ENCODE measurements around the gene FBXL16.
"Not testable (repeated sequence)": the region's sequence is repeated elsewhere in the genome, so short reads cannot be mapped to it uniquely, and the experiment has no call there.

The FBXL16 gene

GRCh38 chr16:718922-719321 is 13.3 kb upstream of the FBXL16 start:
- FAIRE-seq (no peak), DNase-seq (ENCODE audit: insufficient read length, low spot score) (no peak)
- no peak for TF ChIP-seq POU2F2 (IDR thresholded peaks at IDR 0.05; ENCODE audit: low read depth, low read length)
- no peak for TF ChIP-seq SPI1 (IDR thresholded peaks at IDR 0.05; ENCODE audit: low read depth, low read length)
- no peak for TF ChIP-seq TAF1 (IDR thresholded peaks at IDR 0.05; ENCODE audit: low read depth, low read length)
- no peak for TF ChIP-seq PAX5 (IDR thresholded peaks at IDR 0.05; ENCODE audit: insufficient read depth, low read length, severe bottlenecking)
- TF ChIP-seq POLR2A (IDR thresholded peaks at IDR 0.05; ENCODE audit: low read depth, low read length), result no peak
- TF ChIP-seq POLR2AphosphoS5 (IDR thresholded peaks at IDR 0.05; ENCODE audit: low read depth, low read length), result no peak

DNA sequence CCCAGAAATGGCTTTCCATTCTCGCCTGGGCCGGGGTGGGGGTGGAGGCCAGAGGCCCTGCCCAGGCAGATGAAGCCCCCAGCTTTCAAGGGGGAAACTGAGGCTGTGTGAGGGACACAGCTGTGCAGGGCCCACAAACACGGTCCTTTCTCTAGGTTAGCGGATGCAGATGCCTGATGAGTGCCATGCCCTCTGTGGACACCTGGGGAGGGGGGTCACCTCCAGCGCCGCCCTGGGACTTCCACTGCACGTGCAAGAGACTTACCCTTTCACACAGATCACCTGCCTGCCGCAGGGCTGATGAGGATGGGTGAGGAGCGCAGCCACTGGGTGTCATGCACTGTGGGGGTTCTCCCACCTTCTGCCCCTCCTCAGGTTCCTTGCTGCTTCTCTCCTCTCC is 12.8 kb upstream of the FBXL16 start:
- DNase-seq (ENCODE audit: insufficient read length, low spot score) (no peak), FAIRE-seq (no peak)
- TF ChIP-seq TAF1 (IDR thresholded peaks at IDR 0.05; ENCODE audit: low read depth, low read length) (no peak), POLR2AphosphoS5 (IDR thresholded peaks at IDR 0.05; ENCODE audit: low read depth, low read length) (no peak), PAX5 (IDR thresholded peaks at IDR 0.05; ENCODE audit: insufficient read depth, low read length, severe bottlenecking) (no peak), POLR2A (IDR thresholded peaks at IDR 0.05; ENCODE audit: low read depth, low read length) (no peak), POU2F2 (IDR thresholded peaks at IDR 0.05; ENCODE audit: low read depth, low read length) (no peak), SPI1 (IDR thresholded peaks at IDR 0.05; ENCODE audit: low read depth, low read length) (no peak)

DNA sequence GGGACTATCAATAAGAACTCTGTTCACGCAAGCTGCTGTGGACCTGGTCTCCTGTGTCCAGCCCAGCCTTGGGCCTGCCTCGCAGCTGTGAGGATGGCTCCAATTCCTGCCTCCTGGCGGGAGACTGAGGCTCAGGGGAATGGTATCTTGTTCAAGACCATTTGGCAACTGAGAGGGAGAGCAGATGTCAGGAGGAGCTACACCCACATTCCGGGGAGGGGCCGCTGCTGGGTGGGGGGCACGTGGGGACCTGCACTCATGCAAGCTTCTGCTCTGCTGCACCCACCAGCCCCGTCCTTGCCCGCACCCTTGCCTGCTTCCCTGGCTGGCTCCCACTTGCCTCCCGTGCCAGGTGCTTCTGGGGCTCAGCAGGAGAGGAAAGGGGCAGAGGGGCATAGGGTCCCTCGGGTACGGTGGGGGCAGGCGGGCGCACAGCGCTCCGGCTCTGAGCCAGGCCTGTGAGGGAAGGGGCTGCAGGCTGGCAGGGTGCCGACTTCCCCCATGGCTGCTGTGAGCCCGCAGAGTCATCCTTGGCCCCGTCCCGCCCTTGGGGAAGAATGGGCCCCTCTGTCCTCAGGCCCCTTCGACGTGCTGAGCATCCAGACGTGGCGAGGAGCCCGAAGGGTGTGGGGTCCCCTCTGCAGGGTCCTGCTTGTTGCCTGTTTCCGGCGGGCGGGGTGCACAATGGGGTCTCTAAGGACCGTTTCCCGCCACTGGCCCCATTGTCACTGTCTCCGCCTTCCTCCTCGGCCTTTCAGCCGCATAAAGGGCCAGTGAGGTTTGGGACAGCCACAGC is 12.0 kb upstream of the FBXL16 start:
- DNase-seq (ENCODE audit: insufficient read length, low spot score) (no peak), FAIRE-seq (no peak)
- no peak for TF ChIP-seq PAX5 (IDR thresholded peaks at IDR 0.05; ENCODE audit: insufficient read depth, low read length, severe bottlenecking)
- no peak for TF ChIP-seq SPI1 (IDR thresholded peaks at IDR 0.05; ENCODE audit: low read depth, low read length)
- TF ChIP-seq TAF1 (IDR thresholded peaks at IDR 0.05; ENCODE audit: low read depth, low read length), result no peak
- TF ChIP-seq POU2F2 (IDR thresholded peaks at IDR 0.05; ENCODE audit: low read depth, low read length), result no peak
- no peak for TF ChIP-seq POLR2AphosphoS5 (IDR thresholded peaks at IDR 0.05; ENCODE audit: low read depth, low read length)
- TF ChIP-seq POLR2A (IDR thresholded peaks at IDR 0.05; ENCODE audit: low read depth, low read length), result no peak

GRCh38 chr16:716768-717325 is 11.2 kb upstream of the FBXL16 start:
- DNase-seq (ENCODE audit: insufficient read length, low spot score) (no peak), FAIRE-seq (no peak)
- TF ChIP-seq POLR2A (IDR thresholded peaks at IDR 0.05; ENCODE audit: low read depth, low read length) (no peak), POLR2AphosphoS5 (IDR thresholded peaks at IDR 0.05; ENCODE audit: low read depth, low read length) (no peak), SPI1 (IDR thresholded peaks at IDR 0.05; ENCODE audit: low read depth, low read length) (no peak), TAF1 (IDR thresholded peaks at IDR 0.05; ENCODE audit: low read depth, low read length) (no peak)

DNA sequence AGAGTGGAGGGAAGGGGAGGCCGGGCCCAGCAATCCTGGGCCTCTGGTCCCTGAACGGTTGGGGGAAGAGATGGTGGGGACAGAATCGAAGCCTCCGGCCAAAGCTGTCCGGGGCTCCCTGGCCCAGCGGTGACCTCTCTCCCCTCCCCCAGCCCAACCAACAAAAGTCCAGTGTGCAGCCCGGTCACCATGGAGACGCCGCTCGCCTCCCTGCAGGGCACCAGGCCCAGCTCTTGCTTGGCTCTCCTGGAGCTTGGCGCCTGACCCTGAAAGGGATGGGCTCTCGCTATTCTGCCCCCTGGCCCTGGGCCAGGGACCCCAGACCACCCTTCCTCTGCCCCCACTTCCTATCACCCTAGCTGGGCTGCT is 10.6 kb upstream of the FBXL16 start:
- TF ChIP-seq PAX5 (IDR thresholded peaks at IDR 0.05; ENCODE audit: insufficient read depth, low read length, severe bottlenecking) (no peak), POLR2A (IDR thresholded peaks at IDR 0.05; ENCODE audit: low read depth, low read length) (no peak)
- FAIRE-seq (no peak), DNase-seq (ENCODE audit: insufficient read length, low spot score) (no peak)

DNA sequence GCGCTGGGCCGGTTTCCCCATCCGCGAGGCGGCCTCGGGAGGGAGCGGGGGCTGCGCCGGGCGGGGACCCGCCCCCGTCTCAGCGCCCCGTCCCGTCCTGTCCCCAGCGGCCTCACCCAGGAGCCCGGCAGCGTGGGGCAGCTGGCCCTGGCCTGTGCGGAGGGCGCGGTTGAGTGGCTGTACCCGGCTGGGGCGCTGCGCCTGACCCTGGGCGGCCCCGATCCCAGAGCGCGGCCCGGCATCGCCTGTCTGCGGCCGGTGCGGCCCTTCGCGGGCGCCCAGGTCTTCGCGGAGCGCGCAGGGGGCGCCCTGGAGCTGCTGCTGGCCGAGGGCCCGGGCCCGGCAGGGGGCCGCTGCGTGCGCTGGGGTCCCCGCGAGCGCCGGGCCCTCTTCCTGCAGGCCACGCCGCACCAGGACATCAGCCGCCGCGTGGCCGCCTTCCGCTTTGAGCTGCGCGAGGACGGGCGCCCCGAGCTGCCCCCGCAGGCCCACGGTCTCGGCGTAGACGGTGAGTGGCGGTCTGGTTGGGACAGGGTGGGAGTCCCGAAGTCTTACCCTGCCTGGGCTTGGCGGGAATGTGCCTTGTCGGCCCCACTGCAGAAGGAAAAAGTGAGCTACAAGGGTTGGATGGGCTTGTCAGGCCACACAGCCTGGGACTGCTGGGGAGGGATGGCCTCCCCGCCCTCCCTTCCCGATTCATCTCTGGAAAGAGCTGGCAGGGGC is 10.0 kb upstream of the FBXL16 start:
- no peak for DNase-seq (ENCODE audit: insufficient read length, low spot score)
- no peak for TF ChIP-seq POLR2A (IDR thresholded peaks at IDR 0.05; ENCODE audit: low read depth, low read length)
- TF ChIP-seq TAF1 (IDR thresholded peaks at IDR 0.05; ENCODE audit: low read depth, low read length), result no peak
- no peak for TF ChIP-seq POLR2AphosphoS5 (IDR thresholded peaks at IDR 0.05; ENCODE audit: low read depth, low read length)
- TF ChIP-seq SPI1 (IDR thresholded peaks at IDR 0.05; ENCODE audit: low read depth, low read length), result no peak
- no peak for TF ChIP-seq POU2F2 (IDR thresholded peaks at IDR 0.05; ENCODE audit: low read depth, low read length)
- TF ChIP-seq PAX5 (IDR thresholded peaks at IDR 0.05; ENCODE audit: insufficient read depth, low read length, severe bottlenecking), result no peak
- no peak for FAIRE-seq

DNA sequence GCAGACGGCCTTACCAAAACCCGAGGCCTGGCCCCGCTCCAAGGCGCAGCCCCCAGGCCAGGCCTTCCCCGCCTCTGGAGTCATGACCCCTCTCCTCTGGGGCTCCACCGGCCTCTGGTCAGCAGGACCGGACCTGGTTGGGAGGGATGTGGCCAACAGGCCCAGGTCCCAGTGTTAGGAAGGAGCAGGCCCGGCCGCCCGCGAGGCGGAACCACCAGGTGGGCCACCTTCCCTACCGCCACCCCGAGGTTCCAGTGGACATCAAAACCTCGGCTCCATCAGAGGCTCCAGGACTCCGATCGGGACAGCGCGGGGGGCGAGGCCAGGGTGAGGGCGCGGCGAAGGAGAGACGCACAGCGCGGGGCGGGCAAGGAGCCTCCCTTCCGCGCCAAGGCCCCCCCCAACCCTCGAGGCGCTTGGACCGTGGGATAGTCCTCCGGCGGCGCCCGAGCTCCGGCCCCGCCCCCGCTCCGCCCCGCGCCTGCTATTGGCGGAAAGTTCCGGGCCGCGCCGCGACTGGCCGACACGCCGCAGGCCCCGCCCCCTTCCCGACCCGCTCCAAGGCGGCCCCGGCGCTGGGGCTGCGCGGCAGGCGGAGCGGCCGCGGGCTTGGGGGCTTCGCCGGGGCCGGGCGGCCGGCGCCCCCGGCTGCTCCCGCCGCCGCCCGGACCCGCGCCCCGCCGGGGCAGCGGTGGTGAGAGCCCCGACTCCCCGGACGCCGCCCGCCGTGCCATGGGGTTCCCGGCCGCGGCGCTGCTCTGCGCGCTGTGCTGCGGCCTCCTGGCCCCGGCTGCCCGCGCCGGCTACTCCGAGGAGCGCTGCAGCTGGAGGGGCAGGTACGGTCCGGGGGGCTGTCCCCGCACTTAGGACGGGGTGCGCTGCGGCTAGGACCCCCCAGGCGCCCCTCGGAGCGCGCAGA is 9.2 kb upstream of the FBXL16 start, which contains the start of gene METRN:
TSS of gene METRN (plus strand) at position 561 of the 919 bp plus-strand sequence. CDS start at position 733, 172 bp downstream.
- FAIRE-seq (peak; percentile 94), DNase-seq (ENCODE audit: insufficient read length, low spot score) (peak; percentile 96)
- TF ChIP-seq SPI1 (IDR thresholded peaks at IDR 0.05; ENCODE audit: low read depth, low read length), result no peak
- TF ChIP-seq POU2F2 (IDR thresholded peaks at IDR 0.05; ENCODE audit: low read depth, low read length), result no peak
- TF ChIP-seq TAF1 (IDR thresholded peaks at IDR 0.05; ENCODE audit: low read depth, low read length), result no peak
- TF ChIP-seq POLR2AphosphoS5 (IDR thresholded peaks at IDR 0.05; ENCODE audit: low read depth, low read length), result no peak
- no peak for TF ChIP-seq POLR2A (IDR thresholded peaks at IDR 0.05; ENCODE audit: low read depth, low read length)
- TF ChIP-seq PAX5 (IDR thresholded peaks at IDR 0.05; ENCODE audit: insufficient read depth, low read length, severe bottlenecking), result no peak

DNA sequence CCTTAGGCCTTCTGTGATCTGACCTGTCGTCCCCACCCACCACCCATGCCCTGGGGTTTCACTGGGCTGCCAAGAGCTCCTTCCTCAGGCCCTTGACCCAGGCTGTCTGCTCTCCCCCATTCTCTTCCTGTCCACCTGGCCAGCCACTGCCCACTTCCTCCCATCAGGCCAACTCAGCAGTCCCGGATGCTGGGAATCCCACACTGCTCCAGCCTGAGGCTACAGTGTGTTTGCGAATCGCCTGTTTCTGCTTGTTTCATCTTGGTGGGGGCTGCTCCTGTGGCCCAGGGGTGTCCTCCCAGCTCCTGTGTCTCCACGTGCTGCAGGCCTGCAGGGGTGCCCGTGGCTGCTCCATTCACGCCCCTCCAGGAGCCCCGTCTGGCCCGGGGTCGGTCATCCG is 8.5 kb upstream of the FBXL16 start:
- no peak for TF ChIP-seq TAF1 (IDR thresholded peaks at IDR 0.05; ENCODE audit: low read depth, low read length)
- no peak for TF ChIP-seq POU2F2 (IDR thresholded peaks at IDR 0.05; ENCODE audit: low read depth, low read length)
- no peak for TF ChIP-seq POLR2AphosphoS5 (IDR thresholded peaks at IDR 0.05; ENCODE audit: low read depth, low read length)
- no peak for TF ChIP-seq PAX5 (IDR thresholded peaks at IDR 0.05; ENCODE audit: insufficient read depth, low read length, severe bottlenecking)
- DNase-seq (ENCODE audit: insufficient read length, low spot score) (no peak), FAIRE-seq (no peak)

DNA sequence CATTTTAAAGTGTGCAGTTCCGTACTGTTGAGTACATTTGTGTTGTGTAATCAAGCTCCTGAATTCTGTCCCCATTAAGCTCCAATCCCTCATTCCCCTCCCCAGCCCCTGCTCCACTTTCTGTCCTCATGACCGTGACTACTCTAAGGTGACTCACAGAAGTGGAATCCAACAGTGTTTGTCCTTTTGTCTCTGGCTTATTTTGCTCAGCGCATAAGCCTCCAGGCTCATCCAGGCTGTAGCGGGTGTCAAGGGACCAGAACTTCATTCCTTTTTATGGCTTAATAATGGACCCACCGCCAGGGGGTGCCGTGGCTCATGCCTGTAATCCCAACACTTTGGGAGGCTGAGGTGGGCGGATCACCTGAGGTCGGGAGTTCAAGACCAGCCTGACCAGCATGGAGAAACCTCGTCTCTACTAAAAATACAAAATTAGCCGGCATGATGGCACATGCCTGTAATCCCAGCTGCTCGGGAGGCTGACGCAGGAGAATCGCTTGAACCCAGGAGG is 7.2 kb upstream of the FBXL16 start:
- FAIRE-seq, result not testable (repeated sequence)

More for the DNA sequence above, 7.2 kb upstream of the FBXL16 start:
- not testable (repeated sequence) for DNase-seq (ENCODE audit: insufficient read length, low spot score)
